ENCODE results near the gene MCC.

MCC gene

GRCh38 chr5:113245427-113246225 is 242.6 kb downstream of the MCC start:
- no peak for DNase-seq (ENCODE audit: low spot score)

DNA sequence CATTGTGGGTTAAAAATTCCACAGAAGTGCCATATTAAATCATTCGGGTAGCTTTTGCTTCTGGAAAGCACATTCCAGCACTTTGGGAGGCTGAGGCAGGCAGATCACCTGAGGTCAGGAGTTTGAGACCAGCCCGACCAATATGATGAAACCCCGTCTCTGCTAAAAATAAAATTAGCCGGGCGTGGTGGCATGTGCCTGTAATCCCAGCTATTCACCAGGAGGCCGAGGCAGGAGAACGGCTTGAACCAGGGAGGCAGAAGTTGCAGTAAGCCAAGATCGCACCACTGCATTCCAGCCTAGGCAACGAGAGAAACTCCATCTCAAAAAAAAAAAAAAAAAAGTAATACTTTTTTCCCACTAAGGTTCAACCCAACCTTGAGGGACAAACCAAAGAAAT is 243.3 kb downstream of the MCC start:
- no peak for DNase-seq (ENCODE audit: low spot score)

GRCh38 chr5:113243349-113243664 is 244.9 kb downstream of the MCC start:
- DNase-seq (ENCODE audit: low spot score) = no peak

GRCh38 chr5:113242481-113243348 is 245.5 kb downstream of the MCC start:
- no peak for DNase-seq (ENCODE audit: low spot score)

- no peak for DNase-seq (ENCODE audit: low spot score)
Observed at GRCh38 chr5:113240951-113241726, 247.1 kb downstream of the MCC start.

GRCh38 chr5:113240032-113240431 is 248.2 kb downstream of the MCC start:
- no peak for DNase-seq (ENCODE audit: low spot score)

- no peak for DNase-seq (ENCODE audit: low spot score)
Observed at GRCh38 chr5:113237893-113238292, 250.4 kb downstream of the MCC start.

DNA sequence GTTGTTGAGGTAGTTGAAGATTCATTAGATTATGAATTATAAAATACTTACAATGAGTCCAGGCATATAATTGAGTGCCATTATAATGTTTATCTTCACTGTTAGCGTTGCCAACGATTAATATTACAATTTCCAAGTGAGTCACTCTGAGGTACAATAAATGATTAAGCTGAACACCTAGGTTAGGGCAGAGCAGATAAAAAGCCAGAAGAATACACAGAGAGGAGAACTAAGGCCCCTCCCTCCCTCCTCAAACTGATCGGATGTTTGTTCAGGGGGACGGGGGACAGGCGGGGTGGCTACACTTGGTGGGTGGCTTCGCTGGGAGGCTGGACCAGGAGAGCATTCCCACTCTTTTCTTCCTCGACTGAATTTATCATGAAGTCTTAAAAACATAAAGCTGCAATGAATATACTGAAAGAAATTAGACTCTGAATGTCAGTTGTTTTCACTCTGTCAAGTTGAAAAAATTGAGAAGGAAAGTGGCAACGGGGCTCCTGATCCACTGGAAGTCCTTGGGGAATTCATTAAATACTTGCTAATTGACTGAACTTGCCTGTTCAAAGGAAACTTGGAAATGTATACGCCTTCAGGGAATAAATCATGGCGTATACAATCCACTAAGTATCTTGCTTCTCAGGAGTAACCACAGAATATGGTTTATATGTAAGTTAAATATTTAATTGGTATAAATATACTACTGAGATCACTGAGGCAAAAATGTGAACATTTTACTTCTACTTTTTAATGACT is 251.5 kb downstream of the MCC start:
- DNase-seq (ENCODE audit: low spot score) = no peak

- DNase-seq (ENCODE audit: low spot score) = no peak
Observed at GRCh38 chr5:113235884-113236283, 252.4 kb downstream of the MCC start.

- DNase-seq (ENCODE audit: low spot score) = no peak
Observed at GRCh38 chr5:113234546-113234945, 253.7 kb downstream of the MCC start.

DNA sequence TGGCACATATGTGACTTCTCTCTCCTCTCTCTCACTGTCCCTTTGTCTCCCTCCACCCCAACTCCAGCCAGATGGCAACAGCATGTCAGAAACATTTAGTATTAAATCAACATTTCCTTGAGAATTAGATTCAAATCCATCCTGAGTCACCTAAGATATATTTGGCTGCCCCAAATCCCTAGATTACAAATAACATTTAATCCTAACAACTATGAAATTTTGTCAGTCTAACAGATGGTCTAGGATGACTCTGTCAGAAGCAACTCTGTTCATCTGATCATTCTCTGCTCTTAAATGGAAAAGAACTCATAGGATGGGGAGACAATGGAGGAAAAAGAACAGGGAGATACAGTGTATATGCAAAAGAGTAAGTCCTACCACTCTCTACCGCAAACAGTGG is 254.6 kb downstream of the MCC start:
- DNase-seq (ENCODE audit: low spot score) = no peak

DNA sequence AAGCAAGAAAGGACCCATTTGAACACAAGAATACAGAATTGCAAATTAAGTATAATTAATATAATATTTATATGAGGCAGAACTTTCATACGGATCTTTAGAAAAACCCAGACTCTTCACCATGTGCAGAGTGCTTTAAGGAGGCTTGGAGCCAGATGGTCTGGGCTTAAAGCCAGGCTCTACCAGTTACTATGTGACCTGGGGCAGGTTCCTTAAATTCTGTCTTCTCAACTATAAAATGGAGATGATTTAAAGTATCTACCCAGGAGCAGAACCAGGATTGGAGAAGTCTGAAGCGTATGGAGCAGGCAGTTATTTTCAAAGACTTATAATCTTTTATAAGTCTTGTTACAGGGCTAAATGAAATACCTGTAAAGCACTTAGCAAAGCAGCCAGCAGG is 255.6 kb downstream of the MCC start:
- no peak for DNase-seq (ENCODE audit: low spot score)

- no peak for DNase-seq (ENCODE audit: low spot score)
Observed at GRCh38 chr5:113232221-113232620, 256.0 kb downstream of the MCC start.

DNA sequence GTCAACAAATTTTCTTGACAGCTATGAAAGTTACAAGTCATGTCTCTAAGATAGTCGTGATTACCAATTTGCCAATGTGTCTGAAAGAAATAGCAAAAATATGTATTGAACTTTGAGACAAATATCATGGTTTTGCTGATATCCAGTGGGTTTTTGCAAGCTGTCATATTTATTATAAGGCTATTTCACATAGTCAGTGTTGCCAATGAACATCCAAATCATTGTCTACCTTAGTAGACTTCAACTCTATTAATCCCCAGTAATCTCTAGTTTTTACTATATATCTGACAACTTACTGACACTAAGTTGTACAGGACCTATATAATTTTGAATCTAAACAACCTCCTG is 256.6 kb downstream of the MCC start:
- DNase-seq (ENCODE audit: low spot score) = no peak

- DNase-seq (ENCODE audit: low spot score) = no peak
Observed at GRCh38 chr5:113230711-113231652, 257.3 kb downstream of the MCC start.

- DNase-seq (ENCODE audit: low spot score) = no peak
Observed at GRCh38 chr5:113227798-113228197, 260.5 kb downstream of the MCC start.

DNA sequence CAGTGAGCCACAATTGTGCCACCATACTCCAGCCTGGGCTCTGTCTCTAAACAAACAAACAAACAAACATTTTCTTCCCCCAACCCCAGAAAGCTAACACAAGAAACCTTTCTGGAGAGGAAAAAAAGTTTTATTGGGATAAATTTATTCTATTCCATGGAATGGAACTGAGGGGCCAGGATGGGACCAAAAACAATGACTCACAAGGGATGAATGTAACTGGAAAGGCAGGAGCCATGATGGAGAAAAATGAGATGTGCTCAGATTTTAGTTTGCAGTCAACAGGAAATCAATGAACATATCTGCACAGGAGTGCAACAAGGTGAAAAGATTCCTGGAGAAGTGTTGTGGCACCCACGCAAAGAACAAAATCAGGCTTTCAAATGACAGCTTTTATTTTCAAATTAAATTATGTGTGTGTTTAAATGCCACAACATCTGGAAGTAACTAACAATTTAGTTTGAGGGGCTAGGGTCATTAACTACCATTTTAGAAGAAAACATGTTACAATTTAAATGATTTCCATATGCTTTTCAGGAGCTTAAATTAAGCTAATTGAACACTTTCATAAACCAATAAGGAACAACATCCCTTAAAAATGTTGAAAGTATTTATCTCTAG is 262.0 kb downstream of the MCC start:
- DNase-seq (ENCODE audit: low spot score) = no peak

- no peak for DNase-seq (ENCODE audit: low spot score)
Observed at GRCh38 chr5:113225259-113225658, 263.0 kb downstream of the MCC start.

DNA sequence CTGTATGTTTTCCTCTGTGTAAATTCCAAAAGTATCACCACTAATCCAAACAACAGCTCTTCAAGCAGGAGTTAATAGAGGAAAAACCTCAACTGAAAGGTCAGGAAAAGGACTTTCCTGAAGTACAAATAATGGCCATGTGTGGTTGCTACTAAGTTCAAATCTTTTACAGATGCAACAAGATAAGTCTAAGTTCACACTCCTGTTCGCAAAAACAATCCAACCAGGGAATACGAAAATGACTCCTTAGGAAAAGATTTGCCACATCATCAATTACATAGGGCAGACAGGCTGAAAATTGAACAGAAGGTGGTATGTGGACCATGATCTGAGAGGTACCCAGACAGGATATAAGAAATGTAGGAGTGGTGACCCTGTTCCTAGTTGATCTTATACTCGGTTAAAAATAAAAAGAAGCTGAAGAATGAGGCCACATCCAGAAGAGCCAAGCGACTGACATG is 263.6 kb downstream of the MCC start:
- DNase-seq (ENCODE audit: low spot score) = no peak

DNA sequence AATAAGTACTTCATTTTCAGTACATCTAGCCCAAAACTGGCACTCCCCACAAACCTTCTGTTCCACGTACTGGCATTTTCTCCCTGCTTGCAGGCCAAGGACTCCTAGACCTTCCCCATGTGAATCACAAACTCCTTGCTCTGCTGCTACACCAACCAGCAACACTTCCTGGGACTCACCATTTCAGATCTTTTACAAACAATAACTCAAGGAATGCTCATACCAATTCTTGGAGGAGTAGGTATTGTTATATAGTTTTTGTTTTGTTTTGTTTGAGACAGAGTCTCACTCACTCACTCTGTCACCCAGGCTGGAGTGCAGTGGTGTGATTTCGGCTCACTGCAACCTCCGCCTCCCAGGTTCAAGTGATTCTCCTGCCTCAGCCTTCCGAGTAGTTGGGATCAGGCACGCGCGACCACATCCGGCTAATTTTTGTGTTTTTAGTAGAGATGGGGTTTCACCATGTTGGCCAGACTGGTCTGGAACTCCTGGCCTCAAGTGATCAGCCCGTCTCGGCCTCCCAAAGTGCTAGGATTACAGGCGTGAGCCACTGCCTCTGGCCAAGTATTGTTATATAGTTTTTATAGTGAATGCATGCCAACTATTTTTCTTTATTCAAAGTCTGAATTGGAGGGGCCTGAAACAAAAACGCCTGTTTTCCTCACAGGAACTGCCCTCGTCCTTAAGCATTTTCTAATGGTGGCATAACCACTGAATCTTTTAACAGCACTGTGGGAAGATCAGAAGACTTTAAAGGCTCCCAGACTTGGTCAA is 264.2 kb downstream of the MCC start:
- no peak for DNase-seq (ENCODE audit: low spot score)
